Measurements from ENCODE around the gene PDE4B.

Gene PDE4B

GRCh38 chr1:65792669-65793358, at the start of gene PDE4B:
Gene PDE4B, plus strand, starts transcription at chr1:65792895.
- DNase-seq: no peak

DNA sequence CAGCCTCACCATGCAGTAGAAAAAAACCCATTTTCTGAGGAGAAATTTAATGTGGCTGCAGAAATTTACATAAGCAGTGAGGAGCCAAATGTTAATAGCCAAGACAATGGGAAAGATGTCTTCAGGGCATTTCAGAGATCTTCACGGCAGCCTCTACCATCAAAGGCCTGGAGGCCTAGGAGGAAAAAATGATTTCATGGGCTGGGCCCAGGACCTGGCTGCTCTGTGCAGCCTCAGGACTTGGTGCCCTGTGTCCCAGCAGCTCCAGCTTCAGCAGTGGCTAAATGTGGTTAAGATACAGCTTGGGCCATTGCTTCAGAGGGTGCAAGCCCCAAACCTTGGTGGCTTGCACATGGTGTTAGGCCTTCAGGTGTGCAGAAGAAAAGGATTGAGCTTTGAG, 48.0 kb upstream of the PDE4B start:
- DNase-seq: no peak

GRCh38 chr1:65751961-65752360, 40.7 kb upstream of the PDE4B start:
- DNase-seq: no peak

- DNase-seq: no peak
These were observed 36.1 kb upstream of the PDE4B start for GRCh38 chr1:65756616-65757015.

DNA sequence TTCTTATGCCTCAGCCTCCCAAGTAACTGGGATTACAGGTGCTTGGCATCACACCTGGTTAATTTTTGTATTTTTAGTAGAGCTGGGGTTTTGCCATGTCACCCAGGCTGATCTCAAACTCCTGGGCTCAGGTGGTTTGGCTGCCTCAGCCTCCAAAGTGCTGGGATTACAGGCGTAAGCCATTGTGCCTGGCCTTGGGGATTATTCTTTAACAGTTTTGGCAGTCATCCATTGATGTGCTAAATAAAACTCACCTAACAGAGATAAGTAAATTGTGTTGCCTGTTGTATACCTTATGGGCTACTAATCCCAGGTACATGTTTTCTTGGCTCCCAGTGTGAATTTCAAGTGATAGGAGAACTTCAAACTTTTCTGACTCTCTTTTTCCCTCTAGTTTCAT, 35.2 kb upstream of the PDE4B start:
- DNase-seq: no peak

GRCh38 chr1:65758128-65758527, 34.6 kb upstream of the PDE4B start:
- no peak for DNase-seq

DNA sequence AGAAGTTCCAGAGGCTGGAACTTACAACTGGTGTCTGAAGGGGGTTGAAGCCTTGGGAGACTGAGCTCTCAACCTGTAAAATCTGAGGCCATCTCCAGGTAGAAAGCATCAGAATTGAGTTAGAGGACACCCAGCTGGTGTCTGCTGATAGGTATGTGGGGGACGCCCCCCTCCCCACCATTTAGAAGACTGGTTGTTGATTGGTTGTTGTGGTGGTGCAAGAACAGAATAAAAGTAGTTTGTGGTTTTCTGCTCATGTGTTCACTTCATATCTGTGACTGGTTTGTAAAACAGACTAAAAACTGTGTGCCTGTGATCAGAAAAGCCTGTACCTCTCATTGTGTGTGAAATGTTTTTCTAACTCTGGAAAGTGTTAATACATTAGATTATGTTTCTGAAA, 33.2 kb upstream of the PDE4B start:
- no peak for DNase-seq

GRCh38 chr1:65762081-65762862, 30.4 kb upstream of the PDE4B start:
- DNase-seq: no peak

- DNase-seq: no peak
These were observed 28.6 kb upstream of the PDE4B start for GRCh38 chr1:65764052-65764451.

- DNase-seq: no peak
These were observed 27.1 kb upstream of the PDE4B start for GRCh38 chr1:65765631-65766030.

GRCh38 chr1:65769636-65770035, 23.1 kb upstream of the PDE4B start:
- no peak for DNase-seq

GRCh38 chr1:65772607-65773006, 20.1 kb upstream of the PDE4B start:
- no peak for DNase-seq

DNA sequence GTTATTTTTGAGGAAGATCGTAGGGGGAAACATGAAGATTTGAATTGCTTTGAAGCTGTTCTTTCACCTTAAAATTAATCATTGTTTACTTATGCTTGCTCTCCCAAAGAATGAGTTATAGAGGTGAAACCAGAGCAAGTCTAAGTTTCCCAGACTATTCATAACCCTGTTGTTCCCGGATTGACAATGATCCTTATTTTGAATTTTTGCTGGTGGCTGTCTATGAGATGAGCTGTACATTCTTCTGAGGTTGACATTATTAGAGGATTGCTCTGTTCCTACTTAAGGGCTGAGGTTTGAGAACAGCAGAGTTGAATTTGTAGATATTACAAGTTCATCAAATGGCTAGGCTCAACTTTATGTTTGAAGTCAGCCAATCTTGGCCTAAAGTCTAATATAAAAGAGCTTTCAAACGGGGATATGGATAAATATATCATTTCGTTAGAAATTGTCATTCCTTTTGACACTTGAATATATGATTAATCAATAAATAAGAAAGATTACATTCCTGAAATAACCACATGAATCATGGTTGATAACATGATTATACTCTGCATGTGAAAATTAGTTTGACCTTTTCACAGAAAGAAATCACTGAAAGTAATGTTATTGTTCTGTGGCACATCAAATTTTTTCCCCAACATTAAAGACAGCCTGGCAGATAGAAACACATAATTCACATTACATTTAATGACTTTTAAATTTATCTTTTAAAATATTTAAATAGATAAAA, 19.1 kb upstream of the PDE4B start:
- DNase-seq: no peak

DNA sequence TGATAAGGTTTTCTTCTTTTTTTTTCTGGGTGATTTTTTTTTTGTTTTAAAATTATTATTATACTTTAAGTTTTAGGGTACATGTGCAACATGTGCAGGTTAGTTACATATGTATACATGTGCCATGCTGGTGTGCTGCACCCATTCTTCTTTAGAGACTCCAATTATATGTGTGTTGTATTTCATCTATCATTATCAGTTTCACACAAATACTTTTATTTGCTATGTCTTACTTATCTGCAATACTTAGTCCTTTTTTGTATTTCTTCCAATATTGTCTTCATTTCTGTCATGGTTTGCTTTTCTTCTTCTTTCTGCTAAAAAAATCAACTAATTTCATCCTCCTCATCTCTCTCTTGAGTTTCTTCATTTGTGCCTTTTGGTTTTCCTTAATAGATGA, 3.9 kb upstream of the PDE4B start:
- DNase-seq: no peak

DNA sequence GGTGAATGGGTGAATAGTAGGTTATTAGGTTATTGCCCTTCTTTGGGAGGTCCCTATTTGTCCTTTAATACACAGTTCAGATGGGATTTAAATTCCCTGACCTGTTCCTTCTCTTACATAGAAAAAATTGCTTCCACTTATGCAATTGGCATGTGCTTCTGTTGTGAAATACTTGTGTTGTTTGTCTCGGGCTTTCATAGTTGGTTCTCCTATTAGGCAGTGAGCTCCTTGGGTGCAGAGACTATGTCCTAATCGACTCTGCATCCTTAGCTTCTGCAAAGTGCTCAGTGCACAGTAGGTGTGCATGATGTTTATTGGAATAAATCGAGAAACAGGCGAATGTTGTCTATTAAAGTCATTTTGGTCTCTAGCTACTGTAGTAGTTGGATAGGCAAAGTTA, 1.3 kb upstream of the PDE4B start:
- no peak for DNase-seq

- DNase-seq: no peak
These were observed 660 bp upstream of the PDE4B start for GRCh38 chr1:65791801-65792668.

GRCh38 chr1:65793359-65793732, 651 bp downstream of the PDE4B start:
- DNase-seq: no peak

DNA sequence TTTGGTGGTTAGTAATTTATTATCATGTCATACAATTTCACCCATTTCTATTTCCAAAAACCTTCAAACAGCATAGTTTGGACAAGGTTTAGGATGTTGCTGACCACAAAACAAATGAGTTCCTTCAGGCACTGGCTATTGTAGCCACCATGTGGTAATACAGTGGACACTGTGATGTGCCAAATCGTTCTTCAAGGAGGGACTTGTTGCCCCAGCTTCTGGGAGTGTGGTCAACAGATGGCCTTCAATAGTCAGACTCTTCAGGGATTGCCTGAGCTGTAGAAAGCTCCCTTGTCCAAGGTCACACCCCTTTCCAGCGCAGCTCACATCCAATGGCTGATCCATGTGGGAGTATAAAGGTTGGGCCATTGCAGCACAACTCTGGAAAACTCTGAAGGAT, 2.6 kb downstream of the PDE4B start:
- no peak for DNase-seq

DNA sequence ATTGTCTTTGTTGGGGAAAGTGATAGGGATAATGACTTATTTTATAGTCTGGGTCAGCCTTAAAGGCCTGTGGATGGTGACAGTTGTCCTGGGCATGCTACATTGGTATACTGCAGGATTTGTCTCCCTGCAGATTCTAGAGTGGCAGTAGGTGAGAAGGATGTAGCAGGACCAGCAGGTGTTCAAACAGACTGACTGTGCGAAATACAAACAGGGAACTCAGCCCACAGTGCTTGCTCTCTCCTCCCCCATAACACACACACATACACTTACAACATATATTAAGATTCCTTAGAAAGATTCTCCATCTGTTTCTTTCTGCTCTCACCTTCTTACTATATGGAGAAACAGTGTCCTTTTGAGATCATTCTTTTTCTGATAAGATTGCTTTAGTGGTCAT, 6.9 kb downstream of the PDE4B start:
- DNase-seq: no peak

DNA sequence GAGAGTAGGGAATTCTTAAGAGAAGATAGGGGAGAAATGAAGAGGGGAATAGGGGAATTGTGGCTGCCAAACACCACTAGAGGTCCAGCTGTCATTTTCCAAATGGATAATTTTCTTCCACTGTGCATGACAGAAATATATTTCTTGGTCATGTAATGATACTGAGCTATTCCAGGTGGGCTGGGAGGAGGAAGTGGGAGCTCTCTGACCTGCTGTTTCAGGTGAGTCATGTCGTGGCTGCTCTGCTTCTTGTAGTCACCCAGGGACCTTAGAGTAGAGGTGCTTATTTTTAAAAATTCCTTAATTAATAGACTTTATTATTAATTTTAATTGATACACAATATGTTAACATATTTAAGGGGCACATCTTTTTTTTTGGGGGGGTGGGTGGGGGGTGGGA, 11.9 kb downstream of the PDE4B start:
- no peak for DNase-seq

DNA sequence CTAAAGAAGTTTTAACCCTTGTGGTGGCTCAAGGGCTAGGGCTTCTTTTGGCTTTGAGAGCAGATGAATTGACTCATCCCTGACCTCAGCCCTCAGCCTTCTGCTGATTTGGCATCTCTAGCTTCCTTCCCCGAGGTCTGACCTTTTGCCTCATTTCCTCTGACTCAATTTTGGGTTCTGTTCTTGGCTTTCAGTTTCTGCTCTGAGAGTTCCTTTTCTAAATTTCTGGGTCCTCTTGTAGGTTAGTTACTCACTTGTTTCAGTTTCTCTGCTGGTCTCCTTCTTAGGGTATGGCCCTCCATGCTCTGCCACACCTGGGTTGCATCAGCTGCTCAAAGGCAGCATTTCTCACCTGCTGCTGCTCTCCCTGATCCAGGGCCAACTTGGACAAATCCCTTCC, 19.4 kb downstream of the PDE4B start:
- no peak for DNase-seq

- no peak for DNase-seq
These were observed 21.3 kb downstream of the PDE4B start for GRCh38 chr1:65813956-65814355.

GRCh38 chr1:65814752-65815151, 22.1 kb downstream of the PDE4B start:
- no peak for DNase-seq

Data from NCI-H2107 (cell line).